Right cardiac atrium (tissue), 5 donors: ENCODE data around the gene CINP. TPM values are rescaled to one million over a fixed set of nuclear protein-coding genes. Genes with fewer than 3 reads are reported as not detected.

ENCODE experiments used
- ATAC-seq, 2 donors: fragments of 200-7000 bp; cut with Tn5 transposase; one replicate each; pipeline versions ENCODE4 v1.8.0 to v1.9.1; 2020; ENCODE audit warnings: moderate library complexity in 2 of 2, mild to moderate bottlenecking in 1 of 2
- DNase-seq, 3 donors: peaks; one replicate each; pipeline ENCODE4 v3.0.0-alpha.2; 2020
- H3K27ac ChIP-seq: one replicate; pipeline ENCODE4 v1.5.1; 2013; ENCODE audit warnings: mild to moderate bottlenecking, low read length, control low read depth, moderate library complexity
- H3K27me3 ChIP-seq: one replicate; pipeline ENCODE4 v1.6.1; 2013; ENCODE audit not compliant: control insufficient read depth, insufficient read depth
- H3K4me1 ChIP-seq: one replicate; pipeline ENCODE4 v1.6.1; 2013; ENCODE audit warnings: low read length; ENCODE audit not compliant: control insufficient read depth, insufficient read depth
- H3K4me3 ChIP-seq: one replicate; pipeline ENCODE4 v1.5.1; 2013; ENCODE audit warnings: low read length, control low read depth
- H3K9me3 ChIP-seq: one replicate; pipeline ENCODE4 v1.6.1; 2013; ENCODE audit warnings: low read length; ENCODE audit not compliant: control insufficient read depth
- WGBS: extraction: QIAGEN DNeasy Blood & Tissue Kit; methylation state at CpG from one replicate; pipeline ENCODE4 v1.1.7; 2013; 5-methylcytosine and 5-hydroxymethylcytosine counted together
- intact Hi-C, 4 donors: fragments of 100-400 bp; cut with DNase I; formaldehyde crosslinking; loops; one replicate each; pipeline versions ENCODE4 v1.11.0 to v1.14.0; 2022 to 2023
- polyA plus RNA-seq: library from polyadenylated mRNA; stranded (reverse); fragments of 200-250 nt; gene quantifications from one replicate; pipeline ENCODE4 v1.2.3, GENCODE V29; 2013
- total RNA-seq, 4 donors: library from RNA; stranded (reverse); fragmentation: NEBNext Ultra II Directional; extraction: Animal tissue kit (Norgen Biotek cat#: 25700); gene quantifications; one replicate each; pipeline ENCODE4 v1.2.1, GENCODE V29; 2021
- donor health status: healthy with polysubstance abuse.
- donor health status: DM: no; HTN: yes; CAD: no.
- donor health status: DM: no; HTN: no; CAD: no.
- donor health status: DM: no; HTN: yes; CAD: no; lungs with severe emphysema.
- donor health status: DM: yes; HTN: yes; CAD: no.

The CINP gene
- total and polyA plus RNA-seq, 5 donors, result 31.8 to 38.2 (median 34.6) TPM

- H3K9me3 ChIP-seq, result no peaks in the 10 kb centered on the region
- H3K4me3 ChIP-seq, result peak overlapping the region; percentile 82
- WGBS, result 88% methylated on average over 17 of the region's 17 CpGs
- peaks cover 4% of the 10 kb centered on the region for H3K4me1 ChIP-seq
- DNase-seq, result peak in 1 of 3 donors; percentile 39
- intact Hi-C loops, result no loop called here
- no peaks in the 10 kb centered on the region for H3K27me3 ChIP-seq
- no peak for ATAC-seq
- peak overlapping the region; percentile 73 for H3K27ac ChIP-seq
Measured at GRCh38 chr14:102320671-102321455, 41.8 kb downstream of the CINP start.

DNA sequence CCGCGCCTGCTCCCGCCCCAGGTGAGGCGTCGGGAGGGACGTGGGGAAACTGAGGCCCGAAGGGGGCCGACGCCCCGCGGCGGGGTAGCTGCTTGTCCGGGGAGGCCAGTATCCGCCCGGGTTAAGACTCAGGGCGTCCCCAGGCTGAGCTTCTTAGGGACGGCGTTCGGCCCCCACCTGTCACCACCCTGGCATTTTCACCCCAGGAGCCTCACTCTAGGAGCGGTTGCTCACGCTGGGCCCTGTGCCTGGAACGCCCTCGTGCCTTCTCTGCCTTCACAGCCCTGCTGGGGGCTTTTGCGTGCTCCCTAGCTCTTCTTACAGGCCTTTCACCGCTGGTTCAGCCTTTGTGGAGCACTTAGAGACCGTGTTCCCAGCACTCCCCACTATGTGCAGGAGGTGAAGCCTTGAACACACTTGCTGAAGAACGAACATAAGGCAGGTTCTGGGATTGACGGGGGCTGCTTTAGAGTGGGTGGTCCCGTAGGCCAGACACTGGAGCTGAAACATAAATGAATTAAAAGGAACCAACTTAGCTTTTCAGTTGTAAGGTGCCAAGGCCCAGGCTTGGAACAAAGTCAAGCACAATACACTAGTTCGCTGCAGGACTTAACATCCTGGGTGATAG is 42.5 kb downstream of the CINP start:
- no peaks in the 10 kb centered on the region for H3K27me3 ChIP-seq
- H3K27ac ChIP-seq, result peak overlapping the region; percentile 73
- intact Hi-C loops, result no loop called here
- no peak for ATAC-seq
- no peaks in the 10 kb centered on the region for H3K9me3 ChIP-seq
- peak; percentile 46 to 77 (median 72) for DNase-seq
- peaks cover 4% of the 10 kb centered on the region for H3K4me1 ChIP-seq
- 4% methylated on average over 30 of the region's 30 CpGs for WGBS
- peak overlapping the region; percentile 82 for H3K4me3 ChIP-seq

DNA sequence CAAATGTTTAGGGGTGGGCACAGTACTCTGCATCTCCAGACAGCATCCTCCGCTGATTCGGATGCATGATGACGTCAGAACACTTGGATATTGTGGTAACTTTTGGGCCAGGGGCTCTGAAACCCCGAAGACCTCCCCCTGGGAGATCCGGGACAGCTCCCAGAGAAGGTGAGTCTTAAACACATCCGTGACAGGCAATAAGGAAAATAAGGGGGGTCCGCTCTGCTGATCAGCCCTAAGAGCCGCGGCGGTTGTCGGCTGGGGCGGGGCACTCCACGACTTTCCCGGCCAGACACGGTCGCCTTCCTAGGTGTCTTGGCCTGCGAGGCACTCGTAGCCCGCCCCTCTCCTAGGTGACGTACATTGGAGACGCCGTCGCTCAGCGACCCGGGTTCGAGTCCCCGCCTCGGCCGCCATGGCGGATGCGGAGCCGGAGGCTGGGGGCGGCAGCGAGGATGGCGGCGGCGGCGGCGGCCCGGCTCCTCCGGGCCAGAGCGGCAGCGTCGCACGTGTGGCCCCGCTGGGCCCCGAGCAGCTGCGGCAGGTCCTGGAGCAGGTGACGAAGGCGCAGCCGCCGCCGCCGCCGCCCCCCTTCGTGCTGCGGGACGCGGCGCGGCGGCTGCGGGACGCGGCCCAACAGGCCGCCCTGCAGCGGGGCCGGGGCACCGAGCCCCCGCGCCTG is 43.2 kb downstream of the CINP start, which contains the start of gene ZNF839:
ZNF839 (plus strand) TSS at position 396 of the 682 bp plus-strand sequence; CDS start at position 416, 20 bp downstream.
- ATAC-seq, result peak; percentile 72 to 76
- intact Hi-C loops, result loop anchor here in 1 of 4 donors (10.0 kb wide), 1 partner anchor 235 kb away; the partner anchor contains the start of gene HSP90AA1
- WGBS, result under 1% methylated on average over 69 of the region's 71 CpGs
- DNase-seq, result peak; percentile 95 to 98 (median 98)
- H3K9me3 ChIP-seq, result no peaks in the 10 kb centered on the region
- H3K4me1 ChIP-seq, result peaks cover 4% of the 10 kb centered on the region
- peak within 1 kb of the TSS; percentile 82 for H3K4me3 ChIP-seq
- H3K27me3 ChIP-seq, result no peaks in the 10 kb centered on the region
- H3K27ac ChIP-seq, result peak within 1 kb of the TSS; percentile 98

GRCh38 chr14:102318781-102319276 is 43.9 kb downstream of the CINP start:
- Histone ChIP-seq H3K4me1 (peaks cover 4% of the 10 kb centered on the region), H3K27me3 (no peaks in the 10 kb centered on the region), H3K9me3 (no peaks in the 10 kb centered on the region), H3K27ac (peak overlapping the region; percentile 98), H3K4me3 (peak overlapping the region; percentile 82)
- peak in 2 of 3 donors; percentile 52 to 60 for DNase-seq
- peak in 1 of 2 donors; percentile 0 for ATAC-seq
- WGBS, result 68% methylated on average over 15 of the region's 15 CpGs
- intact Hi-C loops, result loop anchor here in 1 of 4 donors (10.0 kb wide), 1 partner anchor 234 kb away; the partner anchor contains the start of gene HSP90AA1

DNA sequence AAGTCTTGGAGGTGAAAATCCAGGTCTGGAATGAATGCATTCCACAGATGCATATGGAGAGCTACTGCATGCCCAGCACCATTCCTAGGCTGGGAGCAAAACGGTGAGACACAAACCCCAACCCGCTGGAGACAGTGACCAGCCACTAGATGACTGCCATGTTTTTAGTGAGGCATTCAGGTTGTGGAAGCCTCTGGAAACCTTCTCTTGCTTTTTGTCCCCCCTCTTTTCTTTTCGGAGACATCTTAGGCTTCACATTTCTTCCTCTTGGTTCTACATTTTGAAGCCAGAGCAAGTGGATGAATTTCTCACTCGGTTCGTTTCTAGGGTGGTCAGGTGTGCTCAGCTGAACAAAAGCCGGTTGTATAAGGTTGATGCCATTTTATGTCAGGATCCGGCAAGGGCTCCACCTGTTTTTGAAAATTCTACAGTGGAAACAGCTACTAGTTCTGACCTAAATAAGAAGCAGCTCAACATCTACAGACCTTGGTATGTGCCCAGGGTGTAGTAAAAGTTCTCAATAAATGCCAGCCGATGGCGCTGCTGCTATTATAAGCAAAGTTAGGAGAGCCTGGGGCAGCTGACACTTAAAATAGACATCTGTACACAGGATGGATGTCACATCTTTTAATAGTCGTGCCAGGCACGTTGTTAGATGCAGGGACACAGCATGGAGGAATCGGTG is 45.0 kb downstream of the CINP start:
- H3K4me1 ChIP-seq, result peaks cover 4% of the 10 kb centered on the region
- no peaks in the 10 kb centered on the region for H3K27me3 ChIP-seq
- DNase-seq (peak in 1 of 3 donors; percentile 70), ATAC-seq (peak; percentile 2 to 17)
- H3K9me3 ChIP-seq, result no peaks in the 10 kb centered on the region
- H3K27ac ChIP-seq, result peak overlapping the region; percentile 98
- intact Hi-C loops, result loop anchor here in 1 of 4 donors (10.0 kb wide), 1 partner anchor 233 kb away; the partner anchor contains the start of gene HSP90AA1
- H3K4me3 ChIP-seq, result peak overlapping the region; percentile 51
- WGBS, result 47% methylated on average over 12 of the region's 12 CpGs

- Histone ChIP-seq H3K27me3 (no peaks in the 10 kb centered on the region), H3K4me1 (peaks cover 4% of the 10 kb centered on the region), H3K4me3 (peak overlapping the region; percentile 58), H3K27ac (peak overlapping the region; percentile 98), H3K9me3 (no peaks in the 10 kb centered on the region)
- DNase-seq (peak; percentile 92 to 98 (median 97)), ATAC-seq (peak; percentile 84 to 88)
- intact Hi-C loops, result loop anchor here in 1 of 4 donors (10.0 kb wide), 1 partner anchor 232 kb away; the partner anchor contains the start of gene HSP90AA1
- WGBS, result 1% methylated on average over 54 of the region's 54 CpGs
Measured at GRCh38 chr14:102316743-102317563, 45.7 kb downstream of the CINP start.

- ATAC-seq (no peak), DNase-seq (peak in 1 of 3 donors; percentile 68)
- WGBS, result under 1% methylated on average over 10 of the region's 10 CpGs
- Histone ChIP-seq H3K27ac (peak overlapping the region; percentile 40), H3K4me1 (peaks cover 4% of the 10 kb centered on the region), H3K4me3 (peak overlapping the region; percentile 58), H3K27me3 (no peaks in the 10 kb centered on the region), H3K9me3 (no peaks in the 10 kb centered on the region)
- intact Hi-C loops, result loop anchor here in 1 of 4 donors (10.0 kb wide), 1 partner anchor 232 kb away; the partner anchor contains the start of gene HSP90AA1
Measured at GRCh38 chr14:102316338-102316742, 46.4 kb downstream of the CINP start.

- Histone ChIP-seq H3K9me3 (no peaks in the 10 kb centered on the region), H3K4me1 (peaks cover 4% of the 10 kb centered on the region), H3K27ac (no peak overlapping the region), H3K4me3 (no peak overlapping the region), H3K27me3 (no peaks in the 10 kb centered on the region)
- intact Hi-C loops, result loop anchor here in 2 of 4 donors (2.0 to 10.0 kb wide), 3 partner anchors 78 to 230 kb away; partner anchors contain the start of gene HSP90AA1 (in 1 of the 2)
- no peak for ATAC-seq
- DNase-seq, result no peak
- WGBS, result 88% methylated on average over 6 of the region's 6 CpGs
Measured at GRCh38 chr14:102315121-102315520, 47.6 kb downstream of the CINP start.

- Histone ChIP-seq H3K27me3 (no peaks in the 10 kb centered on the region), H3K27ac (no peak overlapping the region), H3K4me3 (peak overlapping the region; percentile 35), H3K9me3 (no peaks in the 10 kb centered on the region), H3K4me1 (peaks cover 4% of the 10 kb centered on the region)
- peak; percentile 73 to 74 for ATAC-seq
- intact Hi-C loops, result loop anchor here (2.0 to 10.0 kb wide), 5 partner anchors 77 to 230 kb away; partner anchors contain the start of gene HSP90AA1 (in 1 of the 4)
- WGBS, result 7% methylated on average over 52 of the region's 52 CpGs
- peak; percentile 88 to 94 (median 94) for DNase-seq
Measured at GRCh38 chr14:102314242-102315011, 48.3 kb downstream of the CINP start.
